ENCODE measurements around the gene GOLIM4.

The GOLIM4 gene

GRCh38 chr3:168094580-168094876 is 1.2 kb downstream of the GOLIM4 start:
- peak overlapping the region; percentile 86 for H3K27ac ChIP-seq
- peak overlapping the region; percentile 91 for H3K4me3 ChIP-seq (ENCODE audit: low read depth, low read length)
- no peak for DNase-seq
- TF ChIP-seq, protein P1, sequence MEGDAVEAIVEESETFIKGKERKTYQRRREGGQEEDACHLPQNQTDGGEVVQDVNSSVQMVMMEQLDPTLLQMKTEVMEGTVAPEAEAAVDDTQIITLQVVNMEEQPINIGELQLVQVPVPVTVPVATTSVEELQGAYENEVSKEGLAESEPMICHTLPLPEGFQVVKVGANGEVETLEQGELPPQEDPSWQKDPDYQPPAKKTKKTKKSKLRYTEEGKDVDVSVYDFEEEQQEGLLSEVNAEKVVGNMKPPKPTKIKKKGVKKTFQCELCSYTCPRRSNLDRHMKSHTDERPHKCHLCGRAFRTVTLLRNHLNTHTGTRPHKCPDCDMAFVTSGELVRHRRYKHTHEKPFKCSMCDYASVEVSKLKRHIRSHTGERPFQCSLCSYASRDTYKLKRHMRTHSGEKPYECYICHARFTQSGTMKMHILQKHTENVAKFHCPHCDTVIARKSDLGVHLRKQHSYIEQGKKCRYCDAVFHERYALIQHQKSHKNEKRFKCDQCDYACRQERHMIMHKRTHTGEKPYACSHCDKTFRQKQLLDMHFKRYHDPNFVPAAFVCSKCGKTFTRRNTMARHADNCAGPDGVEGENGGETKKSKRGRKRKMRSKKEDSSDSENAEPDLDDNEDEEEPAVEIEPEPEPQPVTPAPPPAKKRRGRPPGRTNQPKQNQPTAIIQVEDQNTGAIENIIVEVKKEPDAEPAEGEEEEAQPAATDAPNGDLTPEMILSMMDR (IDR thresholded peaks at IDR 0.05; ENCODE audit: low read depth, low read length, missing control alignments) = no peak
- in situ Hi-C loops (cut with HindIII; ENCODE audit: low pct_ligation_motif_present, low sequenced_read_pairs) = no loop called here
- H3K27me3 ChIP-seq (replicated peaks) = no peaks in the 10 kb centered on the region
- no peaks in the 10 kb centered on the region for H3K36me3 ChIP-seq (replicated peaks)

GRCh38 chr3:168093790-168094189 is 1.9 kb downstream of the GOLIM4 start:
- H3K27ac ChIP-seq = peak overlapping the region; percentile 10
- TF ChIP-seq, protein P1 (IDR thresholded peaks at IDR 0.05; ENCODE audit: low read depth, low read length, missing control alignments) = no peak
- H3K4me3 ChIP-seq (ENCODE audit: low read depth, low read length) = peak overlapping the region; percentile 91
- no peaks in the 10 kb centered on the region for H3K27me3 ChIP-seq (replicated peaks)
- in situ Hi-C loops (cut with HindIII; ENCODE audit: low pct_ligation_motif_present, low sequenced_read_pairs) = no loop called here
- no peak for DNase-seq
- no peaks in the 10 kb centered on the region for H3K36me3 ChIP-seq (replicated peaks)

- Histone ChIP-seq H3K4me3 (ENCODE audit: low read depth, low read length) (peak overlapping the region; percentile 91), H3K36me3 (replicated peaks) (no peaks in the 10 kb centered on the region), H3K27ac (peak overlapping the region; percentile 10), H3K27me3 (replicated peaks) (no peaks in the 10 kb centered on the region)
- no peak for DNase-seq
- TF ChIP-seq, protein P1 (IDR thresholded peaks at IDR 0.05; ENCODE audit: low read depth, low read length, missing control alignments) = no peak
- in situ Hi-C loops (cut with HindIII; ENCODE audit: low pct_ligation_motif_present, low sequenced_read_pairs) = no loop called here
These were observed 2.5 kb downstream of the GOLIM4 start for GRCh38 chr3:168093229-168093628.

- DNase-seq = no peak
- Histone ChIP-seq H3K4me3 (ENCODE audit: low read depth, low read length) (no peak overlapping the region), H3K36me3 (replicated peaks) (no peaks in the 10 kb centered on the region), H3K27ac (no peak overlapping the region), H3K27me3 (replicated peaks) (no peaks in the 10 kb centered on the region)
- TF ChIP-seq, protein P1 (IDR thresholded peaks at IDR 0.05; ENCODE audit: low read depth, low read length, missing control alignments) = no peak
- in situ Hi-C loops (cut with HindIII; ENCODE audit: low pct_ligation_motif_present, low sequenced_read_pairs) = no loop called here
These were observed 3.8 kb downstream of the GOLIM4 start for GRCh38 chr3:168091941-168092340.

DNA sequence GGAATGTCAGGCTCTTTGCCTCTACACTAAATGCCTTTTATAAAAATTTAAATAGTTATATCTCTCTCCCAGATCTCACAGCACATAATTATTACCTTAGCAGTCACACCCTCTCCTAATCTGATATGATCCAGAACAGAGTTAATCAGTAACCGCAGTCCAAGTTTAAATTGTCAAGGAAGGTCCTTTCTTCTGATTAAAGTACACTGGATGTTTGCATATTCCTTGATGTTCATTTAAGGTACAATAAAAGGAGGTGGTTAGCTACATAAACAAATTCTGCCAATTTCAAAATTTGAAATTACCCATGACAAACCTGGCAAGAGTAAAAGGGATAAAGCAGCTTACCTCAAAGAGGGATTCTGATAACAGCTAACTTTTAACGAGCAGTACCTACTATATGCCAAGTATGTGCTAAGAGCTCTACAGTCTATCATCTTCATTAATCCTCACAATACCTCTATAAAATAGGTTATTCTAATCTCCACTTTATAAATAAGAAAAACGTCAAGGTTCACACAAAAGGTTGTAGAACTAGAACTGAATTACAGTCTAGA is 4.3 kb downstream of the GOLIM4 start:
- no peaks in the 10 kb centered on the region for H3K36me3 ChIP-seq (replicated peaks)
- no peak overlapping the region for H3K27ac ChIP-seq
- in situ Hi-C loops (cut with HindIII; ENCODE audit: low pct_ligation_motif_present, low sequenced_read_pairs) = no loop called here
- no peaks in the 10 kb centered on the region for H3K27me3 ChIP-seq (replicated peaks)
- no peak for DNase-seq
- TF ChIP-seq, protein P1 (IDR thresholded peaks at IDR 0.05; ENCODE audit: low read depth, low read length, missing control alignments) = no peak
- no peak overlapping the region for H3K4me3 ChIP-seq (ENCODE audit: low read depth, low read length)

Data from brain microvascular endothelial cell (primary cell).